NCI-H446 (cell line): Measurements from ENCODE around the gene ZNF836.
"Not testable (repeated sequence)": the region's sequence is repeated elsewhere in the genome, so short reads cannot be mapped to it uniquely, and the experiment has no call there.

Source experiments
- DNase-seq, 2 experiments: peaks; one replicate each; lab custom pipeline; 2025; lab: John Stamatoyannopoulos, UW

ZNF836 gene

GRCh38 chr19:52171321-52172169 is at the start of gene ZNF836:
TSS of gene ZNF836 (minus strand) at chr19:52171621. CDS start at chr19:52168072, 3,549 bp downstream.
- peak in 1 of 2 experiments; percentile 34 for DNase-seq

- DNase-seq = no peak
Observed at GRCh38 chr19:52221031-52221430, 49.6 kb upstream of the ZNF836 start.

- DNase-seq = no peak
Observed at GRCh38 chr19:52219611-52220010, 48.2 kb upstream of the ZNF836 start.

- DNase-seq = no peak
Observed at GRCh38 chr19:52217576-52217975, 46.2 kb upstream of the ZNF836 start.

- no peak for DNase-seq
Observed at GRCh38 chr19:52216401-52216800, 45.0 kb upstream of the ZNF836 start.

GRCh38 chr19:52214241-52214640 is 42.8 kb upstream of the ZNF836 start:
- DNase-seq = no peak

- no peak for DNase-seq
Observed at GRCh38 chr19:52212572-52213255, 41.3 kb upstream of the ZNF836 start.

- no peak for DNase-seq
Observed at GRCh38 chr19:52211926-52212571, 40.6 kb upstream of the ZNF836 start.

- no peak for DNase-seq
Observed at GRCh38 chr19:52211203-52211602, 39.8 kb upstream of the ZNF836 start.

GRCh38 chr19:52206481-52206880 is 35.1 kb upstream of the ZNF836 start:
- DNase-seq = no peak

- DNase-seq = not testable (repeated sequence)
Observed at GRCh38 chr19:52200755-52201391, 29.5 kb upstream of the ZNF836 start.

- no peak for DNase-seq
Observed at GRCh38 chr19:52200044-52200443, 28.6 kb upstream of the ZNF836 start.

GRCh38 chr19:52198678-52199077 is 27.3 kb upstream of the ZNF836 start:
- no peak for DNase-seq

- DNase-seq = no peak
Observed at GRCh38 chr19:52197964-52198363, 26.5 kb upstream of the ZNF836 start.

GRCh38 chr19:52196256-52196967 is 25.0 kb upstream of the ZNF836 start:
- DNase-seq = no peak

- no peak for DNase-seq
Observed at GRCh38 chr19:52191951-52192350, 20.5 kb upstream of the ZNF836 start.

- no peak for DNase-seq
Observed at GRCh38 chr19:52191389-52191788, 20.0 kb upstream of the ZNF836 start.

GRCh38 chr19:52190487-52191293 is 19.3 kb upstream of the ZNF836 start:
- peak in 1 of 2 experiments; percentile 50 for DNase-seq

GRCh38 chr19:52189735-52190486 is 18.5 kb upstream of the ZNF836 start, which contains the start of gene PPP2R1A:
TSS of gene PPP2R1A (plus strand) at chr19:52190052. CDS start at chr19:52190097, 45 bp downstream.
- DNase-seq = peak; percentile 100
